ENCODE measurements around the gene CNBP.
"Not testable (repeated sequence)": the region's sequence is repeated elsewhere in the genome, so short reads cannot be mapped to it uniquely, and the experiment has no call there.

CNBP gene

DNA sequence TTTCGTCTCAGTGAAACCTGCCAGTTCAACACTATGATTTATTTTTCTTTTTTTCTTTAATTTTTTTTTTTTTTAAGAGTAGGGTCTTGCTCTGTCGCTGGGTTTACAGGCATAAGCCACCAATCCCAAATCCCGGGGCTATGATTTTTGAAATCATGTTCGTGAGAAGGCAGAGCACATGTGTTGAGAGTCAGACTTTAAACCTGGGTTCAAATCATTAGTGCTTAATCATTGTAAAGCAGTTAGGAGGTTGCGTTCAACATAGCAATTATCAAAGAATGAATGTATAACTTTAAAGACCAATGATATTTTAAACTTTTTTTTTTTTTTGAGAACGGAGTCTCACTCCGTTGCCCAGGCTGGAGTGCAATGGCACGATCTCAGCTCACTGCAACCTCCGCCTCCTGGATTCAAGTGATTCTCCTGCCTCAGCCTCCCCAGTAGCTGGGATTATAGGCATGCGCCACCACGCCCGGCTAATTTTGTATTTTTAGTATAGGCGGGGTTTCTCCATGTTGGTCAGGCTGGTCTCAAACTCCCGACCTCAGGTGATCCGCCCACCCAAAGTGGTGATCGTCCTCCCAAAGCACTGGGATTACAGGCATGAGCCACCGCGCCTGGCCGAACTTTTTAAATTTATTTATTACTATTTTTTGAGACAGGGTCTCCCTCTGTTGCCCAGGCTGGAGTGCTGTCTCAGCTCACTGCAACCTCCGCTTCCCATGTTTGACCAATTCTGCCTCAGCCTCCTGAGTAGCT lies 1.3 kb upstream of the CNBP start:
- not testable (repeated sequence) for DNase-seq (ENCODE audit: low read depth in 2 of 2)

DNA sequence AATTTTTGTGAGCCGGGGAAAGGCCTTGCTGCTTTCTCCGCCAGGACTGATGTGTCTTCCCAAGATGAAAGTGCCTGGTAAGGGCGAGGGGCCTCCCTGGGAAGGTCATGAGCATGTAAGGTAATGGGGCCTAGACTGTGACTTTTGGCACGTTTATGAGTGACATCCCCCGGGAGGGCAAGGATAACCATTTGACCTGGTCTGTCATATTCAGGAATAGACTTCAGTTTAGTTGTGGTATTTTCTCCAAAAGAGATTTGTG lies 631 bp upstream of the CNBP start:
- no peak for DNase-seq (ENCODE audit: low read depth in 2 of 2)

DNA sequence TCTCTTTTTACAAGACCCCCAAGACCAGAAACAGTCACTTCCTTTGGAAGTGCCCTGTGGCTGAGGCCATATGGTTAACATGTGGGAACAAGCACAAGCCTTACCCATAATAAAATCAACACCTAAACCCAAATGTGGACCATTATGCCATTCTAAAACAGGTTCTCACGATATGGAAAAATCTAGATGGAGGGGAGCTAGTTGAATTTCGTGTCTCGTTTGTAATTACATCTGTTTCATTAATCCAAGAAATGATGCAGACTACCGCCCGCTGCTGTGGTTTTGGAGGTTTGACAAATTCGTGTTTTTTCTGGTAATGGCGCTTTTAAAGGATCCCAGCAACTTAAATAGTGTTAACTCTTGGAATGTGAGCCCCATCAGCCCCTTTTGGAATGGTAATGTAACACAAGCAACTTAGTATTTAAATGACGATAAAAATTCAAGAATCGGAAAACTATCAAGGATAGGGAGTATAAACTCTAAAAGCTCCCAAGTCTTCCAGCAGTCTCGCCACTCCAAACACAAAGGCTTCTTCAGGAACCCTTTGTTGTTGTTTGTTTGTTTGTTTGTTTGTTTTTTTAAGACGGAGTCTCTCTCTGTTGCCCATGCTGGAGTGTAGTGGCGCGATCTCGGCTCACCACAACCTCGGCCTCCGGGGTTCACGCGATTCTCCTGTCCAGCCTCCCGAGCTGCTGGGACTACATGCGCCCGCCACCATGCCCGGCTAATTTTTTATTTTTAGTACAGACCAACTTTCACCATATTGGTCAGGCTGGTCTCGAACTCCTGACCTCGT lies 1.1 kb downstream of the CNBP start:
- no peak for DNase-seq (ENCODE audit: low read depth in 2 of 2)

DNA sequence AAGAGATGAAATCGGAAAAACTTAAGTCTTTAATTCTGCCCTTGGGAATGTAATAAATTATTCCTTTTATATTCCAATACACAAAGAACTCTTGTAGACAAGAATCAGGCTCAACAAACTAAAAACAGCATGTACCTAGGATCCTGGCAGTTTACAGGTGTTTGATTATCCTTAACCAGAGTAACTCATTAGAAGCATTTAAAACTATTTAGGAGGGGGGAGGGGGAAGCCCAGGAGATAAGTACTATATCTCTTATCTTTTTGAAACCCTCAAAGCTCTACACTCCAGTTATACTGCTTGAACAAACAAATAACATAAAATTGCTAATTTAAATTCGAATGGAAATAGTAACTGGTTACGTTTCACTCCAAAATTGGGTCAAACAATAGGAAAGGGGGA lies 1.9 kb downstream of the CNBP start:
- no peak for DNase-seq (ENCODE audit: low read depth in 2 of 2)

DNA sequence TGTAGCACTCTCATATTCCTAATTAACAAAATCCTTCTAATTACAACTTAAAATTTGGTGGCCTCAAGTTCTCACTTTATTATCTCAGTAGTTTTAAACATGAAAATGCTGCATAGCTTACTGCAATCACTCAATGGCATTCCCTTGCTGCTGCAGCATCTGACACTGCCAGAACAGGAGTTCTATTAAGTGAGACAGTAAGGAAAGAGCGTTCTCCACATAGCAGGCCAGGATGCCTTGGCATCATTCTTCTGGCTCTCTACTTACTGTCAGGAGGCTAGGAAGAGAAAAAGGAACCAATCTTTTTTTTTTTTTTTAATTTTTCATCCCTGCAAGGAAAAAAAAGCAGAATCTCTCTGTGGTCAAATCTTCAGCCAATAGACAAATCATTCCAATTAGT lies 3.2 kb downstream of the CNBP start:
- no peak for DNase-seq (ENCODE audit: low read depth in 2 of 2)

DNA sequence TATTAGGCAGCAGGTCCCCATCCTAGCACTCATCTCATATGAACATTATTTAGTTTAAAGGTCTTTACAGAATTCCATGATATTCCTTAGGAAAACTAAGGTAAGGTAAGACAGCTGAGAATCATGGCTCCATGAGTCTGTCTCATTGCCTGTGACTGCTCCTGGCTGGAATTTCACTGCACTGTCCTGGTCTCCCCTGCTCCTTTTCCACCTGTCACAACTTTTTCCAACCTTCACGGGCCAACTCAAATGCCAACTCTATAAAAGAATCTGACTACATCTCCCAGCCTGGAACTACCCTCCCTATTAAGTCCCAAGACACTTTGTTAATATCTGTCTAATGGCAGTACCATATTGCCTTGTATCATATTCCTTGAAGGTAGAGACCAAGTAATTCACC lies 7.6 kb downstream of the CNBP start:
- DNase-seq (ENCODE audit: low read depth in 2 of 2) = no peak

DNA sequence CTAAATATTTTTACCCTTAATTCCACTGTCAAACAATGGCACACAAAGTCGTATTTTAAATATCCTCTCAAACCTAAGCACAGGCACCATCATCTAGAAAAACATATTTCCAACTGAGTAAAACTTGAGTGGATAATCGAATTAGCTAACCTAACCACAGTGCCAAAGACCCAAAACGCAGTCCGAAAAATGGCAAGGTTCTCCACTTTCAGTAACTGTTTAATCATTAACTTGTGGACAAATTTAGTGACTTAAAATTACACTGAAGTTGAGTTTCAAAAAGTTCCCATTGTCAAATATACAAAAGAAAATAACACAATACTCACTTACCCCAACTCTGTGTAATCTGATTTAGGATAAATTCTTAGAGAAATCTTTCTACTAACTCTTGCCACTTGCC lies 10.0 kb downstream of the CNBP start:
- DNase-seq (ENCODE audit: low read depth in 2 of 2) = no peak

DNA sequence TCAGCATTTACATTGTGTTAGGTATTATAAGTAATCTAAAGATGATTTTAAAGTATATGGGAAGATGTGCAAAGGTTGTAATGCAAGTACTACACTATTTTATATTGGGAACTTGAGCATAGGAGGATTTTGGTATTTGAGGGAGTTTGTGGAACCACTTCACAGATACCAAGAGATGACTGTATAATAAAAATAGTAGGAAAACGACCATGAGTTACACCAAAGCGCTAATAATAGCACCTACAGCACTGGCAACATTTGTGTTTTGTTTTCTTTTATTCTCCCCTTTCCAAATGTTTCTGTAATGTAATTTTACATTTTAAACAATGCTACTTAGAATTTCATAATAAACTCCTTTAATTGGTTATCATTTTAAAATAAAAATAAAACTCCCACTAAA lies 10.5 kb downstream of the CNBP start:
- DNase-seq (ENCODE audit: low read depth in 2 of 2) = no peak

DNA sequence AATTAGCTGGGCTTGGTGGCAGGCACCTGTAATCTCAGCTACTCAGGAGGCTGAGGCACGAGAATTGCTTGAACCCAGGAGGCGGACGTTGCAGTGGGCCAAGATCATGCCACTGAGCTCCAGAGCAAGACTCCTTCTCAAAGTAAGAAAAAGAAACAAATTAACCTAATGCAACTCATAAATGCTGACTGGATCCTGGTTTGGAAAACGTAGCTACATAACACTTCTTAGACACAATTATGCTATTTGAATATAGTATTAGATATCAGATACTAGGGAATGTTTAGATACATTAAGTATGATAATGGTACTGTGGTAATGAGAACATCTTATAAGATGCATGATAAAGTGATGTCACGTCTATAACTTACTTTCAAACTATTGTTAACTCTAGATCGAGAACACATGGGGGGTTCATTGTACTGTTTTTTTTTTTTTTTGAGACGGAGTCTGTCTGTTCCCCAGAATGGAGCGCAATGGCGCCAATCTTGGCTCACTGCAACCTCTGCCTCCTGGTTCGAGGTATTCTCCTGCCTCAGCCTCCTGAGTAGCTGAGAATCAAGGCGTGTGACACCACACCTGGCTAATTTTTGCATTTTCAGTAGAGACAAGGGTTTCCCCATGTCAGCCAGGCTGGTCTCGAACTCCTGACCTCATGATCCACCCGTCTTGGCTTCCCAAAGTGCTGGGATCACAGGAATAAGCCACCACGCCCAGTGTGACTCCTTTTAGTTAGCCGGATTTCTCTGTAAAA lies 16.9 kb downstream of the CNBP start:
- no peak for DNase-seq (ENCODE audit: low read depth in 2 of 2)

DNA sequence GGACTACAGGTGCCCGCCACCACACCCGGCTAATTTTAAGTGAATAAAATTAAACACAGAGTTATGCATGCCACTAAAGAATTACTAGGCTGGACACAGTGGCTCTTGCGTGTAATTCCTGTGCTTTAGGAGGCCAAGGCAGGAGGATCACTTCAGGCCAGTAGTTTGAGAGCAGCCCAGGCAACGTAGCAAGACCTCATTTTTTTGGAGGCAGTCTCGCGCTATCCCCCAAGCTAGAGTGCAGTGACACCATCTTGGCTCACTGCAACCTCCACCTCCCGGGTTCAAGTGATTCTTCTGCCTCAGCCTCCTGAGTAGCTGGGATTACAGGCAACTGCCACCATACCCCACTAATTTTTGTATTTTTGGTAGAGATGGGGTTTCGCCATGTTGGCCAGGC lies 18.1 kb downstream of the CNBP start:
- not testable (repeated sequence) for DNase-seq (ENCODE audit: low read depth in 2 of 2)

DNA sequence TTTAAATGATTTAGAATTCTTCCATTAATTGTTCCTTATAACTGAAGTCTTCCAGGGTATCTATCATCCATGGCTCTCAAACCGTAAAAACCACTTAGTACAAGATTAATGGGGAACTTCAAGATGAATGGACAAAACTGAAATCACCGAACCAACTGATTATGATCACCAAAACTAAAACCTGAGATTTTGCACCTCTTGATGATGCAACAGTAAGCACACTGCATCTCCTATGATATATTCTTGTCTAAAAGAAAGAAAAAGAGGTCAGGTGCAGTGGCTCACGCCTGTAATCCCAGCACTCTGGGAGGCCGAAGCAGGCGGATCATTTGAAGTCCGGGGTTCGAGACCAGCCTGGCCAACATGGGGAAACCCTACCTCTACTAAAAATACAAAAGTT lies 19.2 kb downstream of the CNBP start:
- DNase-seq (ENCODE audit: low read depth in 2 of 2) = no peak

DNA sequence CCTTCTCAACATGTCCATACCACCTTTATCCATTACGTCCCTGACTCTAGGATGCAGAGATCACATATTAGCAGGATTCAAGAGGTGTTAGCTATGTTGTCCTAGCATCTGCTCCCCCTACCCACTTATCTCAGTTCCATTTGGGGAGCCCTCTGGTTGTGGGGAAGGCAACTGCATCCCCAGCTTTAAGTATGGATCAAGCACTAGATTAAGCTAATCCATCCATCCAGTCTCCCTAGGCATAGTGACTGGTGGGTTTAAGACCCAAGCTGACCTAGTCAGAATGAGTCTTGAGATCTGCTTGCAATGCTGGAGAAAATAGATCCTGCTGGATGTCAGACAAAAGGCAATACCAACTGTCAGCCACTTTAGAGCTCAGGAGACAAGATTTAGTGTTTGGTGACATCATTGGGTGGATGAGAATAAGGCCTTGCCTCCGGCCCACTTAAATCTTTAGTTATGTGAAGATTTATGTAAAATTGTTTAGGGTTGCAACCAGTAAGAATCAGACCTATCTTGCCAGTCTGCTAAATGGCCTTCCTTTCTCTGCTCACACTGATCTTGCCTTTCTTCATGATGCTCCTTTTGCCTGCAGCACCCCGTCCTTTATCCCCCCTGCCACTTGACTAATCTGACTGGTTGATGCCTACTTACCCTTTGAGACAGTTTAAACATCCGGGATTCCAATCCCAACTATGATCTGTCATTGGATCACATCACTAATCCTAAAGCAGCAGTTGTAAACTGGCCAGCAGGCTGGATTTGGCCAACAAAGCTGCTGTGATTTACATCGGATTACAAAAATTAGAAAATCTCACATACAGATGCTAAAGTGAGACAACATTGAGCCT lies 20.7 kb downstream of the CNBP start:
- DNase-seq (ENCODE audit: low read depth in 2 of 2) = no peak

DNA sequence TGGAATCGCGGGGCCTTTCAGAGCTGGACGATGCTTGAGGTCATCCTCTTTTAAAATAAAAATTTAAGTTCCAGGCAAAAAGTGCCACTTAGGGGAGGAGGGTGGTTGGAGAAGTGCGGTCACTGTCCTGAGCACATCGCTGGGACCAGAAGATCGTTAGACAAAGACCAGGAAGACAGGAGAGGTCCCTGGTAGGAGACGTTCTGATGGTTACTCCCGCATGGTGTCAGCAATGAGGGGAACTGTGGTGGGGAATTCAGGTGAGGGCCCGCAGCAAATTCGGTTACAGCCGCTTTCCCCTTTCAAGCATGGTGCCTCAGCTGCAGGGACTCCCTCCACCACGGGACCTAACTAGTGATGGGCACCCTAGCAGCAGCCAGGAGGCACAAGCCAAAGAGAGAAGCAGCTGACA lies 21.8 kb downstream of the CNBP start:
- no peak for DNase-seq (ENCODE audit: low read depth in 2 of 2)

DNA sequence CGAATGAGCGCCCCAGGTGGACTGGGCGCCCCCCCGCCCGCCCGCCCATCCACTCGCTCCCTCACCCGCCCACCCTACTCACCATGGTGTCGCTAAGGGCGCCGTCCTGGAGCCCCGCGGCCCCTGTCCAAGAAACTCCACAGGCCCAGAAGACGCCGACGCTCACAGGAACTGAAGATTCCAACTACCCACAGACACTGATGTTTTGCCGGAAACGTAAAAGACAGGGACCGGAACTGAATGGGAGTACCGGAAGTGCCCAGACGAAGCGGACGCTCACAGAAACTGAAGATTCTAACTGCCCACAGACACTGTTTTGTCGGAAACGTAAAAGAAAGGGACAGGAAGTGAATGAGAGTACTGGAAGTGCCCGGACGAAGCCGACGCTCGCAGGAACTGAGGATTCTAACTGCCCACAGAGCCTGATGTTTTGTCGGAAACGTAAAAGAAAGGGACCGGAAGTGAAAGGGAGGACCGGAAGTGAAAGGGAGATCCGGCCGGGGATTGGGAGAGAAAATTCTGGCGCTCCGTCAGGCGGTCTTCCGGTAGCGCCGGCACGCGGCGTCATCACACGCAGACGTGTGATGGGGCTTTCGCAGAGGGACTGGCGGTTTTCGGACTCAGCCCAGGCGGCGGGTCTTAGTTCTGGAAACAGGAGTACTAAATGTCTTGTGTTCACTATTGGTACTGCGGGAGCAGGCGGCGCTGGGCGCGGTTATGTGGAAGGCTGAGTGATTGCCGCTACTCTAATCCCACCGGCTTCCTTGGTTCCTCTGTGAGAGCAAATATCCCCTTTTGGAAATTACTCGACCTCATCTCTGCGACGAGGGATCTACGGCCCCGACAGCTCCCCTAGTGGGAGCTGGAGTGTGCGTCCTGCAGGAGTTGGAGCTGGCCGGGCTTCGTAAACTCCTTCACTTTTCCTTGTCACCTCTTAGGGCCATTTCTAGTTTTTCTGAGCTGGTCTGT lies 22.5 kb downstream of the CNBP start, which contains the start of gene ISY1:
Gene ISY1 (minus strand): TSS at position 173 of the 969 bp plus-strand sequence. CDS start 88 bp downstream, at position 85.
- DNase-seq (ENCODE audit: low read depth in 2 of 2) = peak; percentile 70 to 76

DNA sequence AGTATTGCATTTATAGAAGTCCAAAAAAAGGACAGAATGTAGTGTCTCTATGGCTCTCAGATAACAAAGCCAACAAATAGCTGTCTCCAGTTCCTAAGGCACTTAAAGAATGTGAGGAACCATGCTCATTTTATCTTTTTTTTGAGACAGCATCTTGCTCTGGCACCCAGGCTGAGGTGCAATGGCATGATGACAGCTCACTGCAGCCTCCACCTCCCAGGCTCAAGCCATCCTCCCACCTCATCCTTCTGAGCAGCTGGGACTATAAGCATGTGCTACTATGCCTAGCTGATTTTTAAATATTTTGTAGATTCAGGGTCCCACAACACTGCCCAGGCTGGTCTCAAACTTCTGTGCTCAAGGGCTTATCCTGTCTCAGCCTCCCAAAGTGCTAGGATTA lies 38.9 kb downstream of the CNBP start:
- DNase-seq (ENCODE audit: low read depth in 2 of 2) = no peak

DNA sequence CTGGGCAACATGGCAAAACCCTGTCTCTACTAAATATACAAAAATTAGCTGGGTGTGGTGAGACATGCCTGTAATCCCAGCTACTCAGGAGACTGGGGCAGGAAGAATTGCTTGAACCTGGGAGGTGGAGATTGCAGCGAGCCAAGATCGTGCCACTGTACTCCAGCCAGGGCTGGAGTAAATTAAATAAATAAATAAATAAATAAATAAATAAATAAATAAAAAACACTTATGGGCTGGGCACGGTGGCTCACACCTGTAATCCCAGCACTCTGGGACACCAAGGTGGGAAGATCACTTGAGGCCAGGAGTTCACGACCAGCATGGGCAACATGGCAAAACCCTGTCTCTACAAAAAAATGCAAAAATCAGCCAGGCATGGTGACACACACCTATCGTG lies 42.7 kb downstream of the CNBP start:
- not testable (repeated sequence) for DNase-seq (ENCODE audit: low read depth in 2 of 2)

DNA sequence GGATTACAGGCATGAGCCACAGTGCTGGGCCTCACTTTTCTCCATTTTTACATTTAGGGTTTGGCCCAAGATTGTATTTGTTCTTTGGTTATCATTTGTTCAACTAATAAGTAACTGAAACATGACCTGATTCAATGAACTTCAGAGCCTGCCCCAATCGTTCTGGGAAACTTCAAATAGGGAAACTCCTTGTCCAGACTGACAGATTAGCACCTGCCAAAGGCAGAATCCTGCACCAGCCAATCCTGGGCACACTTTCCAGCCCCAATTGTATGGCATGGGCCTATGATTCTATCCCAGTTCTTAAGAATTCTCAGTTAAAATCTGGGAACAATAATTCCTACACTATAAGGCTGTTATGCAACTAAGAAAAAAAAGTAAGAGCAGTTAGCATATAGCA lies 43.8 kb downstream of the CNBP start:
- no peak for DNase-seq (ENCODE audit: low read depth in 2 of 2)

DNA sequence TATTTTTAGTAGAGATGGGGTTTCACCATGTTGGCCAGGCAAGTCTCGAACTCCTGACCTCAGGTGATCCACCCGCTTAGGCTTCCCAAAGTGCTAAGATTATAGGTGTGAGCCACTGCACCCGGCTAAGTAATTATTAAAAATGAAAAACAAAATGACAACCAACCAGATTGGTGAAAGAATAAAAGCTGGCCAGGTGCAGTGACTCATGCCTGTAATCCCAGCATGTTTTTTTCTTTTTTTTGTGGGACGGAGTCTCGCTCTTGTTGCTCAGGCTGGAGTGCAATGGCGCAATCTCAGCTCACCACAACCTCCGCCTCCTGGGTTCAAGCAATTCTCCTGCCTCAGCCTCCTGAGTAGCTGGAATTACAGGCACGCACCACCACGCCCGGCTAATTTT lies 47.4 kb downstream of the CNBP start:
- not testable (repeated sequence) for DNase-seq (ENCODE audit: low read depth in 2 of 2)

DNA sequence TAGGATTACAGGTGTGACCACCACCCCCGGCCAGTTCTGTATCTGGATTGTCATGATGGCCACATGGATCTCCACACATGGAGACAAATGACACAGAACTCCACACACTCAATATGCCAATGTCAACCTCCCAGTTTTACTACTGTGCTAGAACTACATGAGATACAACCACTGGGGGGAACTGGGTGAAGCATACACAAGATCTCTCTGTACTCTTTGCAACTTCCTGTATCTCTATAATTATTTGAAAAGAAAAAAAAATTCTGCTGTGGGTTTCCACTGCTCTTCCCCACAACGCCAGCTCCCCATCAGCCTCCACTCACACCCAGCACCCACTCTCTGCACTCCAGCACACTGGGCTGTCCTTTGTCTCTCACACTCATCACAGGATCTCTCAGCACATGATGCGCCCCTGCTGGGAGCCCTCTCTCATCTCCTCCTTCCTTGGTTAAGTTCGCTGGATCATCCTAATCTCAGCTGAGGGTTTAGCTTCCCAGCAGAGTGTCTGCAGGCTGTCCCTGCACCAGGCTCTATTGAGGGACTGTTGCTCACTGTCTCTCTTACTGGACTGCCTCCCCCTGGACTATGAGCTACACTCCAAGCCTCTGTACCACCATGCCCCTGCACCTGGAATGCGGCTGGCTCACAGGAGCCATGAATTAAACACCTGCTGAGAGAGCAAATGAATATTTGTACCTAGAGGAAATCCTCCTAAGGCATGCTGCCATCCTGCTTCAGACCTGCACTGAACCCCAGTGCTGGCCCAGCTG lies 51.4 kb downstream of the CNBP start:
- no peak for DNase-seq (ENCODE audit: low read depth in 2 of 2)

Data from activated CD8-positive, alpha-beta memory T cell treated with anti-CD3 and anti-CD28 coated beads for 4 hours (primary cell).